ACC112 (cell line): Measurements from ENCODE around the gene ARRDC5.
"Not testable (repeated sequence)": the region's sequence is repeated elsewhere in the genome, so short reads cannot be mapped to it uniquely, and the experiment has no call there.

Source experiments
- H2AFZ ChIP-seq: fragments of 200-600 bp; sonication (generic); one replicate; pipeline ENCODE4 v1.6.0; 2017; ENCODE audit warnings: antibody characterized with exemption, low read length; ENCODE audit not compliant: unreplicated experiment
- H3K27ac ChIP-seq: fragments of 200-600 bp; sonication (generic); 2 replicates; pipeline ENCODE4 v1.5.1; 2014; ENCODE audit warnings: low read depth, mild to moderate bottlenecking, antibody characterized with exemption, low read length, moderate library complexity
- H3K27me3 ChIP-seq: fragments of 200-600 bp; sonication (generic); 2 replicates; pipeline ENCODE4 v1.6.1; 2014; ENCODE audit warnings: mild to moderate bottlenecking, antibody characterized with exemption, low read length, moderate library complexity, mixed read lengths; ENCODE audit not compliant: insufficient read depth
- H3K36me3 ChIP-seq: fragments of 200-600 bp; sonication (generic); 2 replicates; pipeline ENCODE4 v1.6.1; 2016; ENCODE audit warnings: mild to moderate bottlenecking, antibody characterized with exemption, low read length, moderate library complexity, mixed read lengths; ENCODE audit not compliant: insufficient read depth
- H3K4me1 ChIP-seq: fragments of 200-600 bp; sonication (generic); one replicate; pipeline ENCODE4 v1.6.1; 2016; ENCODE audit warnings: low read length, mixed read lengths; ENCODE audit not compliant: insufficient read depth, unreplicated experiment, control insufficient read depth
- H3K4me3 ChIP-seq: fragments of 200-600 bp; sonication (generic); 2 replicates; pipeline ENCODE4 v1.5.1; 2014; ENCODE audit warnings: mild to moderate bottlenecking, low read depth, low read length
- H3K79me2 ChIP-seq: fragments of 200-600 bp; sonication (generic); one replicate; pipeline ENCODE4 v1.6.0; 2016; ENCODE audit warnings: low read length; ENCODE audit not compliant: control insufficient read depth, unreplicated experiment, insufficient read depth

Gene ARRDC5

DNA sequence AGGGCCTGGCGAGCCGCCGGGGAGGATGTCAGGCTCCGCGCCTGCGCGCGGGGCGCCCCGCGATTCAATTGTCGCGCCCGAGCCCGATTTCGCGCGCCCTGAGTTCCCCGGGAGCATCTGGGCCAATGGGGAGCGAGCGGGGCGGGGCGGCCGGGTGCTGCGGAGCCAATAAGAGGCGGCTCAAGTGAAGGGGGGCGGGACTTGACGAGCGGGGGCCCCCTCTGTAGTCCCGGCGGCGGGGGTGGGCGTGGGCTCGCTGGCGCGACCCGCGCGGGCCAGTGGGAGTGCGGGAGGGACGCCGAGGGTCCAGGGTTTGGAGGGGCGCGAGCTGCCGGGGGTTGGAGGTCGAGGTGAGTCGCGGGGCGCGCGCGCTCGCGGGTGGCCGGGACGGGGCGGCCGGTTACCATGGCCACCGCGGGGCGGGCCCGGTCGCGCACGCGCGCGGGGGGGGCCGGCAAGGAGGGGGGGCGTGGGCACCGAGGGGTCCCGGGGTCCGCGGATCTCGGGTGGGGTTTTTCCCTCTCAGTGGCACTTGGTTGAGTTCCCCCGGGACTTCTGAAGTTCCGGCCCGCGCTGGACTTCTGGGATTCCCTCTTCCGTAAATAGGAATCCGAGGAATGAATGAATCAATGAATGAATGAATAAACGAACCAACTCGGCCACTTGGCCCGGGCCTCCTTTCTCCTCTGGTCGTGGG lies 7.3 kb upstream of the ARRDC5 start:
- no peaks in the 10 kb centered on the region for H3K27me3 ChIP-seq
- 0 out of 2 replicates have a peak, but pooled peaks cover 2% of the 10 kb centered on the region for H3K36me3 ChIP-seq
- H2AFZ ChIP-seq, result peak overlapping the region; percentile 60
- H3K27ac ChIP-seq, result peak overlapping the region; percentile 86
- peaks cover 21% of the 10 kb centered on the region for H3K4me1 ChIP-seq
- peaks cover 41% of the 10 kb centered on the region for H3K79me2 ChIP-seq
- H3K4me3 ChIP-seq, result peak overlapping the region; percentile 88

- peak within 1 kb of the TSS; percentile 60 for H2AFZ ChIP-seq
- peaks cover 15% of the 10 kb centered on the region for H3K4me1 ChIP-seq
- 0 out of 2 replicates have a peak, but pooled peaks cover 2% of the 10 kb centered on the region for H3K36me3 ChIP-seq
- peaks cover 34% of the 10 kb centered on the region for H3K79me2 ChIP-seq
- H3K27ac ChIP-seq, result peak within 1 kb of the TSS; percentile 86
- peak within 1 kb of the TSS; percentile 88 for H3K4me3 ChIP-seq
- no peaks in the 10 kb centered on the region for H3K27me3 ChIP-seq
Measured at GRCh38 chr19:4909156-4909896, 6.6 kb upstream of the ARRDC5 start, which contains the start of gene UHRF1. Gene UHRF1, plus strand, starts transcription at chr19:4909501. Its CDS starts 1,385 bp downstream, at chr19:4910886.

DNA sequence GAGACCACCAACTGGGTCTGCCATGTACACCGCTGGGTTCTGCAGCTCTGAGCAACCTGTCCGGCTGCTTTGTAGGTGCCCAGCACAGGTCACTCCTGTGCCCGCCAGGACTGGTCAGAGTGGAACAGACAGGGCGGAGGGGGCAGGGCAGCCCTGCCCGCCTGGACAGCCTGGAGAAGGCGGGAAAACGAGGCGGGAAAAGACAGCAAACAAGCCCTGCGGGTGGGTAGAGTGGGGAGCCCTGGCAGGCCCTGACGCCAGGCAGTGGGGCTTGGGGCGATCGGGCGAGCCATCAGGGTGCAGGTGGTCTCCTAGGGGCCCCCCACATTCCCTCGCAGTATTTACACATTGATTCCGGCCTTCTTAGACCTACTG lies 6.1 kb upstream of the ARRDC5 start:
- Histone ChIP-seq H3K27ac (no peak overlapping the region), H2AFZ (no peak overlapping the region), H3K79me2 (peaks cover 28% of the 10 kb centered on the region), H3K36me3 (0 out of 2 replicates have a peak, but pooled peaks cover 2% of the 10 kb centered on the region), H3K4me1 (peaks cover 15% of the 10 kb centered on the region), H3K4me3 (peak overlapping the region; percentile 88), H3K27me3 (no peaks in the 10 kb centered on the region)

DNA sequence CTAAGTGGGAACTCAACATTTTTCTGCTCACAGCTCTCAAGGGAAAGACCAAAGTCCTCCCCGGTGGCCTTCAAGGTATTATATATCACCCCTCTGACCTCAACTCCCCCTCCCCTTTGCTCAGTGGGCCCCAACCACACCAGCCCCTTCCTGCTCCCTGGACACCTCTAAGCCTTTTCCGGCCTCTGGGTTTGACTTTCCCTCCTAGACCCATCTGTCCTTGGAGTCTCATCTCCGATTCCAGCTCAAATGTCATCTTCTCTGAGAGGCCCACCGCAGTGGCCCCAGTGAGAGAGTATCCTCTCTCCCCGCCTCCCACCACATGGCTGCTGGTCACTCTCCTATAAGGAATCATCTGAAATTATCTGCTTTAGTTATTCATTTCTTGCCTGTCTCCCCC lies 5.7 kb upstream of the ARRDC5 start:
- H3K79me2 ChIP-seq, result peaks cover 24% of the 10 kb centered on the region
- H3K36me3 ChIP-seq, result 0 out of 2 replicates have a peak, but pooled peaks cover 2% of the 10 kb centered on the region
- no peak overlapping the region for H3K4me3 ChIP-seq
- H3K27ac ChIP-seq, result no peak overlapping the region
- peaks cover 15% of the 10 kb centered on the region for H3K4me1 ChIP-seq
- no peak overlapping the region for H2AFZ ChIP-seq
- H3K27me3 ChIP-seq, result no peaks in the 10 kb centered on the region

DNA sequence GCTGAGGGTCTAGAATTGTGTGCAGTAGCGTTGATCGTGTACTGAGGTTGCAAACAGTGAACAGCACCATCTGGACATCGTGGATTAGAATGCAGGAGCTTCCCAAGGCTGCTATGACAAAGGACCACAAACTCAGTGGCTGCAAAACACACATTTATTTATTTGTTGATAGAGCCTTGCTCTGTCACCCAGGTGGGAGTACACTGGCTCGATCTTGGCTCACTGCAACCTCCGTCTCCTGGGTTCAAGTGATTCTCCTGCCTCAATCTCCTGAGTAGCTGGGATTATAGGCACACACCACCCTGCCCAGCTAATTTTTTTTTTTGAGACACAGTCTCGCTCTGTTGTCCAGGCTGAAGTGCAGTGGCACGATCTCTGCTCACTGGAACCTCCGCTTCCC lies 4.3 kb upstream of the ARRDC5 start:
- Histone ChIP-seq H3K27ac (no peak overlapping the region), H3K4me1 (peaks cover 5% of the 10 kb centered on the region), H3K36me3 (no peaks in the 10 kb centered on the region), H3K79me2 (peaks cover 16% of the 10 kb centered on the region), H2AFZ (no peak overlapping the region), H3K4me3 (no peak overlapping the region), H3K27me3 (no peaks in the 10 kb centered on the region)

- H2AFZ ChIP-seq, result no peak overlapping the region
- H3K4me3 ChIP-seq, result no peak overlapping the region
- H3K27ac ChIP-seq, result no peak overlapping the region
- H3K4me1 ChIP-seq, result no peaks in the 10 kb centered on the region
- H3K36me3 ChIP-seq, result no peaks in the 10 kb centered on the region
- H3K79me2 ChIP-seq, result no peaks in the 10 kb centered on the region
- H3K27me3 ChIP-seq, result no peaks in the 10 kb centered on the region
Measured at GRCh38 chr19:4904481-4904880, 1.8 kb upstream of the ARRDC5 start.

- H3K27me3 ChIP-seq, H3K4me1 ChIP-seq, H3K27ac ChIP-seq, H3K79me2 ChIP-seq, H3K36me3 ChIP-seq, H3K4me3 ChIP-seq, H2AFZ ChIP-seq: not testable (repeated sequence)
Measured at GRCh38 chr19:4900879-4901278, 1.8 kb downstream of the ARRDC5 start.

GRCh38 chr19:4897146-4897545 lies 5.5 kb downstream of the ARRDC5 start:
- Histone ChIP-seq H3K27ac (no peak overlapping the region), H3K4me1 (peaks cover 9% of the 10 kb centered on the region), H3K79me2 (no peaks in the 10 kb centered on the region), H2AFZ (no peak overlapping the region), H3K27me3 (no peaks in the 10 kb centered on the region), H3K4me3 (no peak overlapping the region), H3K36me3 (no peaks in the 10 kb centered on the region)

- H3K27ac ChIP-seq, result no peak overlapping the region
- H3K79me2 ChIP-seq, result no peaks in the 10 kb centered on the region
- H3K4me3 ChIP-seq, result no peak overlapping the region
- H2AFZ ChIP-seq, result no peak overlapping the region
- no peaks in the 10 kb centered on the region for H3K27me3 ChIP-seq
- H3K4me1 ChIP-seq, result peaks cover 9% of the 10 kb centered on the region
- H3K36me3 ChIP-seq, result no peaks in the 10 kb centered on the region
Measured at GRCh38 chr19:4896372-4896771, 6.3 kb downstream of the ARRDC5 start.

DNA sequence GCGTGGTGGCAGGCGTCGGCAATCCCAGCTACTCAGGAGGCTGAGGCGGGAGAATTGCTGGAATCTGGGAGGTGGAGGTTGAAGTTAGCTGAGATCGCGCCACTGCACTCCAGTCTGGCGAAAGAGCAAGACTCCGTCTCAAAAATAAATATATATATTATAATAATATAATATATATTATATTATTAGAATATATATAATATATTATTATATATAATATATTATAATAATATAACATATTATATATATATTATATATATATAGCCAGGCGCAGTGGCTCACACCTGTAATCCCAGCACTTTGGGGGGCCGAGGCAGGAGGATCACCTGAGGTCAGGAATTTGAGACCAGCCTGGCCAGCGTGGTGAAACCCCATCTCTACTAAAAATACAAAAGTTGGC lies 9.7 kb downstream of the ARRDC5 start:
- not testable (repeated sequence) for H3K36me3 ChIP-seq, H3K27me3 ChIP-seq, H3K27ac ChIP-seq, H2AFZ ChIP-seq, H3K79me2 ChIP-seq, H3K4me3 ChIP-seq, H3K4me1 ChIP-seq

DNA sequence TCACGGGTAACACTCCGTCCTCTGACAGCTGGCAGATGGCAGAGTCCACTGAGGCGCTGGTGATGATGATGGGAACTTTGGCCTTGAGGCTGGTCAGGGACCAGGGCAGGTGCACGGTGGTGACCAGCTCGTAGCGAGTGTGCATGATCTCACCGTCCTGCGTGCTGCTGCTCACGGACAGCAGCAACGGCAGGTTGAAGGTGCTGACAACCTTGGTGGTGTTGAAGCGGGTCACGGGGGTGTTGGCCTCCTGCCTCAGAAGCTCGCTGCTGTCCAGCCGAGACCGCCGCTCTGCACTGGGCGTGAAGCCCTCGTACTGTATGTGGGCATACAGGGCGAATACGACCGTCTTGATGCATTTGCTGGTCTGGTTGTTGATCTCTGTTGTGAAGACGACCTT lies 11.6 kb downstream of the ARRDC5 start:
- Histone ChIP-seq H3K36me3 (no peaks in the 10 kb centered on the region), H3K27ac (no peak overlapping the region), H3K79me2 (no peaks in the 10 kb centered on the region), H3K27me3 (no peaks in the 10 kb centered on the region), H3K4me3 (no peak overlapping the region), H3K4me1 (peaks cover 5% of the 10 kb centered on the region), H2AFZ (no peak overlapping the region)
